DMS79 treated with DMSO at 0.1 percent for 48 hours (cell line): ENCODE data around the gene ATP5PD.
"Not testable (repeated sequence)": the region's sequence is repeated elsewhere in the genome, so short reads cannot be mapped to it uniquely, and the experiment has no call there.

Experiments
- DNase-seq: peaks from one replicate; lab custom pipeline; 2025; lab: John Stamatoyannopoulos, UW

ATP5PD gene

DNA sequence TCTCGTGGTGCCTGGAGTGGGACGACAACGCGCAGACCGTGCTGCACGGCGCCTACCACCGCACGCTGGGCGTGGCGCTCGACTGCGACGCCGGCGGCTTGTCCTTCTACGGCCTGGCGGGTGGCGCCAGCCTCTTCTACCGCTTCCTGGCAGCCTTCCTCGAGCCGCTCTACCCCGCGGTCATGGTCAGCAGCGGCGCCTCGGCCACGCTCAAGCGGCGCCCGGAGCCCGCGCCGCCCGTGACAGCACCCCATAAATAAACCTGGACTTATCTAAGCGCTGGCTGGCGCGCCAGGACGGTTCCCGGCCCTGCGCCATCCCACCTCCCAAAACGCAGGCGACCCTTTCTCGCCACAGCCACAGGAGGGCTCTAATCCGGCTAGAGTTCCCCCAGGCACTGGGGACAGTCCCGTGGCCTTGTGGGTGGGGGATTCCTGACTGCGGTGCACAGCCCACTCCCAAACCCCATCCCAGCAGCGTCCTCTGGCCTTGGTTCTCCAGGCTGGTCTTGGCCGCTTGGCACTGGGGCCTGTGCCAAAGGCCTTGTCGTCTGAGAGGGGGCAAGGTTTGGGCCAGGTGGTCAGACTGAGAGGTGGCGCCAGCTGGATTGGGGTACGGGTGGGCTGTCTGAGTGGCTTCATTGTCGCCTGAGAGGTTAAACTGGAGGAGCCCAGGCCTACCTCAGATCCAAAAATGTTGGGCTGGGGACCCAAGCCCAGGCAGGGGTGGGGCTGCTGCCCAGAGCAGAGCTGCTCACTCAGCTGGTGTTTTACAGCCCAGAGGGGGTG, 30.9 kb upstream of the ATP5PD start:
- DNase-seq, result no peak

DNA sequence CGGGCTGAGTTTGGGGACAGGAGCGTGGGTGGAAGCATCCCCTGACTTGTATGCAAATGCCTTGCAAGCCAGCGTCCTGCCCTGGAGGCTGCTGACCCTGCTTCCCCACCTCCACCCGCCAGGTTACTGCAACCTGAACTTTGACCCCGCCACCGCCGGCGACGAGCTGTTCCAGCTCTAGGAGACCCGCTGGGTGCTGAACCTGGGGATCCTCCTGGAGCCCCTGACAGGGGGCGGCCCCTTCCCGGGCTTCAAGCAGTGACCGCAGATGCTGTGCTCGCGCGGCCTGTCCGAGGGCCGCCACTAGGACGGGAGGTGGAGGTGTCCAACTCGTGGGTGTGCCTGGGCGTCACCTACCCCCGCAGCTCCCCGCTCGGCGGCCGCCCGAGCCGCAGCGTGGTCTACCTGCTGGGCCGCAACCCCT, 30.3 kb upstream of the ATP5PD start:
- no peak for DNase-seq

DNA sequence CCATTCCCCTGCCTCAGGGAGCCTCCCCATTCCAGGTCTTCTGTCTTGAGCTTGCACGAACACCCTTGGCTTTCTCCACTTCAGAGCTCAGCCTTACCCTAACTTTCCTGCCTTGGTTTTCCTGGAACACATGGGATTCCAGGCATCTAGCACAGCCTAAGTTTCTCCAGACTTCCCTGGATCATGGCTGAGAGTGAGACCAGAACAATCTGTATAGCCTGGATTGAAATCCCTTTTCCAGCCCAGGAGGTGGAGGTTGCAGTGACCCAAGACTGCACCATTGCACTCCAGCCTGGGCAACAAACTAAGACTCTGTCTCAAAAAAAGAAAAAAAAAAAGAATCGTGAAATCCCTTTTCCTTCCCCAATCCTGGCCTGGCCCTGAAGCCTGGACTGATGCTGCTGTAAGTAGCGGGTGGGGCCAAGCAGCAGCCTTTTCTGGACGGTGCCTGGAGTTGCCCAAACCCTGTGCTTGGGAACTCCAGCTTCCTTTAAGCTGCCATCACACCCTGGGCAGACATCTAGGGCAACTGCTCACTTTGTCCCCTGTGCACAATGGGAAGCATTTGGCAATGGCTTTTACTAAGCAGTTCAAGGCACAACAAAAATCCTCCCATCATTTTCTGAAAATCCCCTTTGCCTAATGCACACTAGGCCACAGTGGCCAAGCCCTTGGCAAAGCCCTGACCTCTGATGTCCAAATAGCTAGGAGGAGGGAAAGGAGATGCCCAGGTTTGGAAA, 29.0 kb upstream of the ATP5PD start:
- no peak for DNase-seq

DNA sequence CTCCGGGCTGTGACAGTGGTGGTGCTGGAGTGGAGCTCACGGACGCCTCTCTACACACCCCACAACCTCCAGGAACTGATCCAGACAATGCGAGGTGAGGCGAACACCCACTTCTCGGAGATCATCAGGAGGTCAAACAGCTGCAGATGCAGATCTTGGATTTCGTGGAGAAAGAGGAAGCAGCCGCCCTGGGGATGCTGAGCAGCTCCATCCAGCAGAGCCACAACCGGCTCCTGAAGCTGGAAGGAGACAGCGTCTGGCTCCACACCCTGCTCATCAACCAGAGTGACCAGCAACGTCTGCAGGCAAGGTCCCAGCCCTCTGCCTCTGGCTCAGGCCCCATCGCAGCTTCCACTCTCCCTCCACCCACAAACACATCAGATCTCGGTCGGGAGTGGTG, 27.8 kb upstream of the ATP5PD start:
- no peak for DNase-seq

DNA sequence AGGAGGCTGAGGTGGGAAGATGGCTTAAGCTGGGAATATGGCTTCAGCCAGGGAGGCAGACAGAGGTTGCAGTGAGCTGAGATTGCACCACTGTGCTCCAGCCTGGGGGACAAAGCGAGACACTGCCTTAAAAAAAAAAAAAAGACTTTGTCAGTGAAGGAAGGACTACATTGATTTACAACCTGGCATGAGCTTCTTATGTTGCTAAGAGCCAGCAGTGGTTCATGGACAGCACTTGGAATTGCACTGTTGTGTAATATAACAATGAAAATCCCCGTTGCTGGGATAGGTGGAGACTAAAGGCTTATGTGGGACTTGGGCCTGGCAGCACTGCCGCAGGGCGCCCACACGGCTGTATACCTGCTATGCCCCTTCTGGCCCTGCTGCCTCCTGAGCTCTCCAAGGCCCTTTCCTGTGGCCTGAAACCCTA, 26.9 kb upstream of the ATP5PD start:
- DNase-seq, result no peak

DNA sequence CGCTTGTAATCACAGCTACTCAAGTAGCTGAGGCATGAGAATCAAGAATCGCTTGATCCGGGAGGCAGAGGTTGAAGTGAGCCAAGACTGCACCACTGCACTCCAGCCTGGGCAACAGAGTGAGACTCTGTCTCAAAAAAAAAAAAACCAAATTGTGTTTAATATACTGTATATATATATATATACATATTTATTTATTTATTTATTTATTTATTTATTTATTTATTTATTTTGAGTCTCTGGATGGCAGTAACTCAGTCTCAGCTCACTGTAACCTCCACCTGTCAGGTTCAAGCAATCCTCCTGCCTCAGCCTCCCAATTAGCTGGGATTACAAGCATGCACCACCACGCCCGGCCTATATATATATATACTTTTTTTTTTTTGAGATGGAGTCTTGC, 26.1 kb upstream of the ATP5PD start:
- not testable (repeated sequence) for DNase-seq

DNA sequence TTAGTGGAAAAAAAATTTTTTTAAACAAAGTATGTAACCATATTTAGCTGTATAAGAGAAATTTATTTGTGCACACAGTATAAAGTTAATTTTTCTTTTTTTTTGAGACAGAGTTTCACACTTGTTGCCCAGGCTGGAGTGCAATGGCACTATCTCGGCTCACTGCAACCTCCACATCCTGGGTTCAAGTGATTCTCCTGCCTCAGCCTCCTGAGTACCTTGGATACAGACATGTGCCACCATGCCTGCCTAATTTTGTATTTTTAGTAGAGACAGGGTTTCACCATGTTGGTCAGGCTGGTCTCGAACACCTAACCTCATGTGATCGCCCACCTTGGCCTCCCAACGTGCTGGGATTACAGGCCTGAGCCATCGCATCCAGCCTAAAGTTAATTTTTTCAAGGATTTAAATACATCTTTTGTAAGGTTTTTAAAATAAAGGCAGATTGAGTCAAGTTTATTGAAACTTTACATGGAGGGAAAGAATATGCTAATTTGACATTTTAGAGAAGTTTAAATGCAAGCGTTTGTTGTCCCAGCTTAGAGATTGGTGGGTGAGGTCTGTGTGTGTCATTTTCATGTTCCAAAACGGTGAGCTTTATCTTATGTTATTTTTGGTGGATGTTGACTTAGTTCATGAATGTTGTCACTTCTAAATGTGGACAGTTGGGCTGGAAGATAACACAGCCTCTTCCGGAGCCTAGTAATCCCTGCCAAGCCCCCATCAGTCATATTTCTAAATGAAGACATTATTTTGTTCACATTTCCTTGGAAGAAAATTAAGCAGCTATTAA, 24.9 kb upstream of the ATP5PD start:
- not testable (repeated sequence) for DNase-seq

DNA sequence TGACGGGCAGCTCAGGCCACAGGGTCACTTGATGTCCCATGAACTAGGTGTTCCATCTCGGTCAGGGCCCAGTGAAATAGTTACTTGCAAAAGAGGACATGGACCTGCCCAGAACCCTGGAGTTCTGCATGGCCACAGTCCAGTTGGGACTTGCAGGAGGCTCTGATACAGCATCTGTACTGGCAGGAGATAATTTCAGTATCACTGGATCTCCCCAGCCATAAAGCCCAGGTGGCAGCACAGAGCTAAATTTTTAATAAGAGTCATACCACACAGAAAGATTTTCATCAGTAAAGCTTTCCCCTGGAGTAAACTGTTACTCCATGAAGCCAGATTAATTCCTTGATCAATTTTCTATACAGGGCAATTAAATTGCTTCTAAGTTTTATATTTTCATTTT, 23.0 kb upstream of the ATP5PD start:
- no peak for DNase-seq

DNA sequence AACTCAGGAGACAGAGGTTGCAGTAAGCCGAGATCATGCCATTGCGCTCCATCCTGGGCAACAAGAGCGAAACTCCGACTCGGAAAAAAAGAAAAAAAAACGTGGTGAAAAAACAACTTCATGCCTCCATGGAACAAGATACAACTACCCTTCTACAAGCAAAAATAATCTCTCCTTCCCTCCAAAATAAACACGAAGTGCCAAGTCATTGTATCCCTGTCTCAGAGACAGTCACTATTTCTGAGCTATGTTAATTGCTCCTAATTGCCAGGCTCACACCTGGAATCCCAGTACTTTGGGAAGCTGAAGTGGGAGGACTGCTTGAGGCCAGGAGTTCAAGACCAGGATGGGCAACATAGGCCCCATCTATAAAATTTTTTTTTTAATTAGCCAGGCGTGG, 22.0 kb upstream of the ATP5PD start:
- no peak for DNase-seq

DNA sequence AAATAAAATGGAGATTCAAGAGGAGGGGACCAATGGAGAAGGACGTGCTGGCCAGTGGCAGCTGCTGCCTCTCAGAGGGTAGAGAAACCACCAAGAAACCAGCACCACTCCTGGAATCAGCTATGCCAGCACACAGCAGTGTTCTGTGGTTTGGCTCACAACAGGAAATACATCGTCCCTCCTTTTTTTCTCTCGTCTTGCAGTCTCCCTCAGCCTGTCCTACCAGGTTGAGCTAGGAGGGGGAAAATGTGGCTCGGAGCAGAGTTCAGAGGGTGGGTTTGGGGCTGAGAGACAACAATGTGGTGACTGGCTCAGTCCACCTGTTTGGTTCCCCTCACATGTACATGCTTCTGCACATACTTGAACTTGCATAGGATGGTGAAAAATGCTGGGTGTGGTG, 21.1 kb upstream of the ATP5PD start:
- DNase-seq, result no peak

DNA sequence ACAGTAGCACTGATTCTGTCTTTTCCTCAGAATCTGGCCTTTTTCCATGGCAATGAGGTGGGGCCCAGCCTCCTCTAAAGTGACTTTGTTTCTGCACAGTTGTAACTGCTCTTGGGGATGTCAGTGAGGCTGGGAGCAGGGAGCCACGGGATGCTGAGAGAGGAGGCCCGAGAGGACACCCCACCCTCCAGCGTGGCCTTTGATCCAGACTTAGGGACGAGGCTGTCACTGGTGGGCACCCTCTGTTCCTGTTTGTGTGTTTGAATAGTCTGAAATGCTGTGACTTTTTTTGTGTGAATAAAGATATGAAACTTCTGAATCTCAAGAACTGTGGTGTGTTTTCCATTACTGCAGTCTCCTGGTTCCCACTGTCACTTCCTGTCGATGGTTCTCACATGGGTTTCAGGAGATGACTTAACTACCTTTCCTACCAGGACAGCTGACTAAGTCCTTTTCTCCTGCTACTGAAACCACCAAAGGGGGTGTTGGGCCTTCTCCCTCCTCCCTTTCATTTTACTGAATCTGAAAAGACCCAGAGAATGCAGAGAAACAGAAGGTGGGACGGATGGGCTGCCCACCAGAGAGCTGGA, 18.9 kb upstream of the ATP5PD start:
- DNase-seq, result no peak

DNA sequence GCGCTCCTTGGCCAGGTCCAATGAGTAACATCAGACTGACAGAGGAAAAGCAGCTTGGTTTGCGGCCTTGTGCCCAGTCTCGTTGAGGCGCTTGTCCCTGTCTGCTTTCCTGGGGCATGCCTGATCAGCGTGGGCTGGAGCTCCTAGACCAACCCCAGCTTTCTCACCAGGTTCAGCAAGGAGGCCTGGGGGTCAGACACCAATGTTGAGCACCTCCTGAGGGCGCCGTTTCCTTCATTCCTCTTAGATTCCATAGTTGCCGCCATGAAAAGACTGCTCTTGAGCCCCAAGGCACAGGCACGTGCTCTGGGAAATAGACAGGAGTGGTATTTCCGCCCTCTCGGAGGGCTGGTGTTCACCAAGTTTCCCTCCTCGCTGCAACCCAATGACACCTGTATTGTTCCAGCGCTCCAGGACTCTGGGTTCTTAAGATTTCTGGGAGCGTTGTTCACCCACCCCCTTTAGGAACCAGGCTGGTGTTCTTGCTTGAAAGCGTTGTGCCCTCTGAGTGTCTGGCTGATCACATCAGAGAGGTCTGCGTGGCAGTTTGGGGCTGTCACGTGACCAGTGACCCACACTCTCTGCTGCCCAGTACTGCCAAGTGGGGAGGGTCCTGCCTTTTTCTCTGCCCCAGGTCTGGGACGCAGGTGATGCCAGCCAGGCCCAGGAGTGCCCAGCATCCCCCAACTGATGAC, 18.2 kb upstream of the ATP5PD start:
- no peak for DNase-seq

DNA sequence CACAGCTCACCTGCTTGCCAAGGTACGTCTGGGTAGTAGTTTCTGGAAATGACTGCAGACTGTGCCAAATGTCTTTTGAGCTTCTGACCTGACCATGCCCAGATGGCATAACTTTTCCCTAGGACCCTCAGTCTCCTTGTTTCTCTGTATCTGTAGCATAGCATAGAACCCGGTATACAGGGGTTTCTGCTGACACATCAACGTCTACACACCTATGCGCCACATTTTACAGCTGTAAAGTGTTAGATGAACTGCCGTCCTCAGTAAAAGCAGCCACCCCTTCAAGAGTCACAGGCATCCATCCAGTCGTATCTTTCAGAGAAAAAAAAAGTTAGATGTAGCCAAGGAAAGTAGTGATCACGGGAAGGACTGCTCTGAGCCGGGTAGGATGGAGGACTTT, 17.7 kb upstream of the ATP5PD start:
- DNase-seq, result no peak

DNA sequence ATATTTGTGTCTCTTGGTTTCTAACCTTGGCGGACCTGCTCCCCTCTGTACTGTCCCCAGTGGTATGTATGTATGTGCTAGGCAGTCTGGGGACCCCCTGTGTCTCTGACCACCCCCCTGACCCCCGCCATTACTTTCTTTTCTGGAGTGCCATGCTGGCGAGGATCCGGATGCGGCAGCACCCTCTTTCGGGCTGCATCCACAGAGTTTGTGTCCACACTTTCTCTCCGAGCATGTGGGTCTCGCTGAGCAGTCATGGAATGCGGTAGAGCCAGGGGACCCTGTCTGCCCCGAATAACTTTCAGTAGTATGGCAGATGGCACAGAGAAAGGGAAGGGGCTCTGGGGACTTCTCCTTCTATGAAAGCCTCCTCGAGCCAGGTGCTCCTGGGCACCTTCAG, 17.3 kb upstream of the ATP5PD start:
- no peak for DNase-seq

DNA sequence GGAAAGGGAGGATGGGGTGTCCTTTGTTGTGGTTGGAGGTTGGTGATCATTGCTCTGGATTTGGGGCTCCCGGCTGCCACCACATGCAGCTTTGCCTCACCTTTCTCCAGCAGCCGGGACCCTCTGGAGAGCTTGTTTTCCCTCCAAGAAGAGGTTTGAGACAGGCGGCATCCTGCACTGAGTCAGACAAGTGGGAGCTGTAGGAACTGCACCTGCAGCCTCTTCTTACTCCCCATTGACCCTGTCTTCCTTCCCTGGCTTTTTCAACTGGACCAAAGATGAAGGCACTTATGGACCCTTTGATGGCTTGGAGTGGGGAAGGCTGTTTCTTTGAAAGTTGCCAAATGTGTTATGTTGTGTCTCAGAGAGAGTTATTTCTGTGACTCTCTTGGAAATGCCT, 16.9 kb upstream of the ATP5PD start:
- DNase-seq, result no peak

DNA sequence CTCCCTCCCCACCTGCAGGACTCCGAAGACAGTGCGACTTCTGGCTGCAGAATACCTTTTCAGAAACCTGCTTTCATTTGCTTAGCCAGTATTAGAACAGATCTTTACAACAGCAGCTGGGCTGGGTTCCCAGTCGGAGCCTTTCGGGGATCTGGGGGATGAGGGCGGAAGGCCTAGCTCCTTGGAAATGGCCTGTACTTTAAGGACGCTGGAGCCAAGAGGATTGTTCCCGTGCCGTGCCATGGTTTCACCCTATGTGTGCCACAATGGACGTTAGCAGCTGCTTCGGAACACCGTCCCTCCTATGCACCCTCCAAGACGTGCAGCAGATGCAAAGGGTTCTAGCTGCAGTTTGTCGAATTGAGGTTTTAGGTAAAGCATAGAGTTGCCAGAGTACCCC, 16.4 kb upstream of the ATP5PD start:
- no peak for DNase-seq

DNA sequence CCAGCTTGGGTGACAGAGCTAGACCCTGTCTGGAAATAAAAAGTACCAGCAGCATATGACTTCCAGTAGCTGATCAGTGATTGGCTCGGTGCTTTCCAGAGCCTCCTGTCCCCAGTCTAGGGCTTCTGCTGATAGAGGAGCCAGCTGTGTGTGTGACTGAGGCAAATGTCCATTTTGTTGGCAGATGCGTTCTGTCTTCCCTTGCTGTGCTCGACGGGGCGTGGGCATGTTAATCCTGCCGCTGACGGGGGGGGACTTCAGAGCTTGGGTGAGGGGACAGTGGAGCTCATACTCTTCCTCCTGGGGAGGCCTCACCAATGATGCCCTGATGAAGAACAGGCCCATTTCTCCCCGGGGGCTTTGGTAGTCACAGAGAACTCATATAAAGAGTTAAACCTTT, 14.8 kb upstream of the ATP5PD start:
- no peak for DNase-seq

DNA sequence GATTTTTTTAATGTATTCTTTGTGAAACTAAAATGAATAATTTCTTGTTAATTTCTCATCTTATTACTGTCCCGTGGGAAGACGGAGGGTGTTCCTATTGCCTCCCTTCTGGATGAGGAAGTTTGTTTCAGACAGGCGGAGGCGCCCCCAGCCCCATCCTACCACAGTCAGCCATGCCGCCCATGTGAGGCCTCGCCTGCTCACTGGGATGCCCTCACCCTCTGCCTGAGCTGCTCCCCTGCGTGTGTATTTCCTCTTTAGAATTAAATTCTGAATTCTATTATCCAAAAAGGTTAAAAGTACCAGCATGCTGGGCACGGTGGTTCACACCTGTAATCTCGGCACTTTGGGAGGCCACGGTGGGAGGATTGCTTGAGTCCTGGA, 14.3 kb upstream of the ATP5PD start:
- DNase-seq, result no peak

DNA sequence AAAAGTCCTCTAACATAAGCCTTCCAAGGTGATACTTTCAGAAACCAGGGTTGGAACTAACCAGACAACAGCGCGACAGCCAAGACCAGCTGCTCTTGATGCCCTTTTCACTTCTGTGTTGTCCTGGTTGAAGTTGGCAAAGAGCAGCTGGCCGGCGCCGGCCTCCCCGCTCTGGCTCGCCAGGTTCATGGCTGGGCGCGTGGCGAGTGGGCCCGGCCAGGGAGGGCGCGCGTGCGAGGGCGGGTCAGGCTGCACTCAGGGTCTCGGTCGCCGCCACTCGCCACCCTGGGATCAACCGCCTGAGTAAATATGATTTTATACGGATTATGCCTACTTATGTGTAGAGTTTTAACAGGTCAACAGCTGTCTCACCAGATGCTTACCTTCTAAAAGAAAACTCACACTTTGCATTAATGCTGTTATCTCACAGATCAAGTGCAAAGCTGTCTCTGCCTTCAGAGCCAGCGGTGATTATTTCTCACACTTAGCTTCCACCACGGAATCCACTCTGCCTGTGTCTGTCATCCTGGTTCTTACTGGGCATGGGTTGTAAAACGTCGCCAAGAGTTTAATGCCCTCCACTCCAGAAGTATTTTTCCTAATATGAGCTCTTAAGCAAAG, 13.8 kb upstream of the ATP5PD start:
- no peak for DNase-seq

DNA sequence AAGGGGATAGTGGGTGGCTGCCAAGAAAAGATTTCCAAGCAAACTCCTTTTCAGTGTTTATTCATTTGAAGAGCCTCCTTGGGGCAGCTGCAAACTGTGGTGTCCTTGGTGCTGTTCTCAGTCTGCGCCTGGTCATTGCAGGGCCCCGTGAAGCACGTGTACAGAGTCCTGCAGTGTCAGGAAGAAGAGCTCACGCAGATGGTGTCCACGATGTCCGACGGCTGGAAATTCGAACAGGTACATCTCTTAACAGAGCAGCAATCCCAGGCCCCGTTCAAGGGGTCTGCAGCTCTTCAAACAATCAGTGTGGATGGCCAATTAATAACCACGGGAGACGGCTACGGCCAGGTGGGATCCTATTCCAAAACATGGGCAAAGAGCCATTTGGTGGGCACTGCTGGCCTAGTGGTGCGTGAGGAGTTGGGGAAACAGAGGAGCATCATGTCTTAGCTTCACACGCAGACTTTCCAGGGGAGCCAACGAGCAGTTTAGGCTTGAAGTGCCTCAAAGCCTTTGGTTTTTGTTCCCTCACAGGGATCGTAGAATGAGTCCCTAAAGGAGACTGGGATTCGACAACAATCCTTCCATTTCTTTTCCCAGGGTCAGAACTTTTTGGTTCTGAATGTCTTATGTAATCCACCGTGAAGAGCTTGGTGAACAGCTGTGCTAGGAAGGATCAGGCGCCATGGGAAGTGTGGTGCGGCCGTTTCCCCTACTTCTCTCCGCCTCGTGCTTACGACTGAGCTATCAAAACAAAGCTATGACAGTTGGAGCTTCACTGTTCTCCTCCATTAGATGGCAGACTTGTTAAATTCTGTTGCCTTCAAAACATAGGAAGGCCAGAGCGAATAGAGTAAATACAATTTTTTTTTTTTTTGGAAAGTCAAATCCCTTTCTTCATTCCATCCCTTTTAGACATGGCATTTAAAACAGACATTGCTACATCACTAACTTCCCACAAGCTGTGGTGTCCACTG, 12.9 kb upstream of the ATP5PD start:
- peak; percentile 64 for DNase-seq
